ENCODE results near the gene ATP11B.

Gene ATP11B

GRCh38 chr3:182957676-182958266, 164.5 kb downstream of the ATP11B start (continued):
- no peak for TF ChIP-seq ZNF792 (tag by site-specific recombination; IDR thresholded peaks at IDR 0.05)
- TF ChIP-seq ZSCAN30 (tag by site-specific recombination; IDR thresholded peaks at IDR 0.05) = no peak
- no peak for TF ChIP-seq CTCF (tag by site-specific recombination; IDR thresholded peaks at IDR 0.05)
- no peak for TF ChIP-seq ZNF837 (tag by site-specific recombination; IDR thresholded peaks at IDR 0.05)

- CTCF ChIA-PET = no interaction called here
- Histone ChIP-seq H3K4me1 (ENCODE audit: control insufficient read depth, insufficient read depth, low read length) (no peaks in the 10 kb centered on the region), H3K27ac (ENCODE audit: extremely low read depth, low read depth, low read length) (no peak overlapping the region), H3K9me3 (ENCODE audit: control insufficient read depth, insufficient read depth, low read depth, low read length) (no peaks in the 10 kb centered on the region), H3K36me3 (ENCODE audit: control insufficient read depth in 2 of 2, insufficient read depth in 1 of 2, low read length in 2 of 2) (peaks cover 0 to 22% of the 10 kb centered on the region in 2 experiments; a peak in 2 of 3 replicates), H3K4me3 (ENCODE audit: low read depth, low read length) (no peak overlapping the region)
- POLR2A ChIA-PET = no interaction called here
- TF ChIP-seq BCL11B (tag by site-specific recombination; IDR thresholded peaks at IDR 0.05; ENCODE audit: low read depth) = peak; percentile 40; the same call in 1 of the 2 replicates
- no peak for TF ChIP-seq ZNF175 (tag by site-specific recombination; IDR thresholded peaks at IDR 0.05)
- peak; percentile 88 for TF ChIP-seq ZIC2 (tag by site-specific recombination; IDR thresholded peaks at IDR 0.05)
- no peak for TF ChIP-seq ZNF76 (tag by site-specific recombination; IDR thresholded peaks at IDR 0.05; ENCODE audit: borderline replicate concordance, low read depth)
- no peak for TF ChIP-seq ZSCAN4 (tag by site-specific recombination; IDR thresholded peaks at IDR 0.05)
- 0 out of 2 replicates have a peak, but pooled peaks have one; percentile 62 for TF ChIP-seq SP7 (tag by site-specific recombination; IDR thresholded peaks at IDR 0.05)
- TF ChIP-seq HOXD13 (CRISPR knock-in tag; IDR thresholded peaks at IDR 0.05; ENCODE audit: borderline replicate concordance) = no peak
- 0 out of 2 replicates have a peak, but pooled peaks have one; percentile 65 for TF ChIP-seq ZNF362 (tag by site-specific recombination; IDR thresholded peaks at IDR 0.05)
- 0 out of 2 replicates have a peak, but pooled peaks have one; percentile 28 for TF ChIP-seq GLIS2 (tag by site-specific recombination; IDR thresholded peaks at IDR 0.05)
- peak; percentile 43; the same call in 1 of the 2 replicates for TF ChIP-seq MZF1 (tag by site-specific recombination; IDR thresholded peaks at IDR 0.05; ENCODE audit: borderline replicate concordance)
- 0 out of 2 replicates have a peak, but pooled peaks have one; percentile 47 for TF ChIP-seq ZNF596 (tag by site-specific recombination; IDR thresholded peaks at IDR 0.05)
- TF ChIP-seq OSR2 (tag by site-specific recombination; IDR thresholded peaks at IDR 0.05) = peak; percentile 84
- TF ChIP-seq ZNF664 (tag by site-specific recombination; IDR thresholded peaks at IDR 0.05) = peak; percentile 93
- 0 out of 2 replicates have a peak, but pooled peaks have one; percentile 27 for TF ChIP-seq MYNN (tag by site-specific recombination; IDR thresholded peaks at IDR 0.05; ENCODE audit: borderline replicate concordance)
- TF ChIP-seq PRDM6 (tag by site-specific recombination; IDR thresholded peaks at IDR 0.05) = peak; percentile 56; the same call in 1 of the 2 replicates
- TF ChIP-seq ZSCAN30 (tag by site-specific recombination; IDR thresholded peaks at IDR 0.05) = 0 out of 2 replicates have a peak, but pooled peaks have one; percentile 17
- peak; percentile 85 for TF ChIP-seq PRDM10 (tag by site-specific recombination; IDR thresholded peaks at IDR 0.05)
- no peak for TF ChIP-seq ZNF174 (tag by site-specific recombination; IDR thresholded peaks at IDR 0.05)
Measured at GRCh38 chr3:182959474-182960350, 166.4 kb downstream of the ATP11B start.

All from HEK293 (cell line).